DND-41 (cell line): ENCODE measurements around the gene TMPRSS9.

Experiments
- CTCF ChIP-seq: IDR thresholded peaks from 2 replicates; pipeline ENCODE4 v1.5.1; 2012; ENCODE audit warnings: borderline replicate concordance, low read length, moderate library complexity, mild to moderate bottlenecking; ENCODE audit not compliant: poor library complexity, severe bottlenecking; ENCODE audit errors: extremely low read depth
- EZH2 ChIP-seq: IDR thresholded peaks from 3 replicates; pipeline ENCODE4 v1.6.1; 2012; ENCODE audit warnings: borderline replicate concordance, low read depth, mild to moderate bottlenecking, moderate library complexity, low read length, inconsistent platforms; ENCODE audit not compliant: severe bottlenecking

- TF ChIP-seq CTCF, result no peak
- no peak for TF ChIP-seq EZH2
Measured at GRCh38 chr19:2330255-2330631, 29.8 kb upstream of the TMPRSS9 start.
